Activated naive CD4-positive, alpha-beta T cell treated with anti-CD3 and anti-CD28 coated beads, Interleukin-2, amount 50 U/mL, for 72 hours (primary cell): ENCODE results near the gene OMA1. TPM values are rescaled to one million over a fixed set of nuclear protein-coding genes. Genes with fewer than 3 reads are reported as not detected.
"Not testable (repeated sequence)": the region's sequence is repeated elsewhere in the genome, so short reads cannot be mapped to it uniquely, and the experiment has no call there.

Experiments
- ATAC-seq, 2 donors: fragments of 150-1000 bp; cut with Tn5 transposase; 2 replicates each; pipeline ENCODE4 v1.10.0; 2021; ENCODE audit warnings: mild to moderate bottlenecking in 2 of 2, moderate library complexity in 2 of 2
- DNase-seq, 2 donors: peaks; one replicate each; pipeline ENCODE4 v3.0.0; 2021 to 2022; ENCODE audit warnings: low spot score in 2 of 2
- H3K27ac Mint-ChIP-seq, 2 donors: one replicate each; pipeline ENCODE4 v1.8.0; 2022; ENCODE audit warnings: mild to moderate bottlenecking in 2 of 2, mixed read lengths in 2 of 2
- H3K36me3 Mint-ChIP-seq, 2 donors: one replicate each; pipeline ENCODE4 v1.8.0; 2022; ENCODE audit warnings: mixed read lengths in 2 of 2
- H3K9me3 Mint-ChIP-seq, 2 donors: one replicate each; pipeline ENCODE4 v1.8.0; 2022; ENCODE audit warnings: mixed read lengths in 2 of 2
- total RNA-seq, 2 donors: library from RNA; stranded (reverse); gene quantifications; one replicate each; pipeline ENCODE4 v1.2.3, GENCODE V29; 2022

The OMA1 gene
- total RNA-seq = 10 to 100 TPM in 1 of 2 donors, 1 to 10 TPM in 1; 4.0 to 12.3 TPM

DNA sequence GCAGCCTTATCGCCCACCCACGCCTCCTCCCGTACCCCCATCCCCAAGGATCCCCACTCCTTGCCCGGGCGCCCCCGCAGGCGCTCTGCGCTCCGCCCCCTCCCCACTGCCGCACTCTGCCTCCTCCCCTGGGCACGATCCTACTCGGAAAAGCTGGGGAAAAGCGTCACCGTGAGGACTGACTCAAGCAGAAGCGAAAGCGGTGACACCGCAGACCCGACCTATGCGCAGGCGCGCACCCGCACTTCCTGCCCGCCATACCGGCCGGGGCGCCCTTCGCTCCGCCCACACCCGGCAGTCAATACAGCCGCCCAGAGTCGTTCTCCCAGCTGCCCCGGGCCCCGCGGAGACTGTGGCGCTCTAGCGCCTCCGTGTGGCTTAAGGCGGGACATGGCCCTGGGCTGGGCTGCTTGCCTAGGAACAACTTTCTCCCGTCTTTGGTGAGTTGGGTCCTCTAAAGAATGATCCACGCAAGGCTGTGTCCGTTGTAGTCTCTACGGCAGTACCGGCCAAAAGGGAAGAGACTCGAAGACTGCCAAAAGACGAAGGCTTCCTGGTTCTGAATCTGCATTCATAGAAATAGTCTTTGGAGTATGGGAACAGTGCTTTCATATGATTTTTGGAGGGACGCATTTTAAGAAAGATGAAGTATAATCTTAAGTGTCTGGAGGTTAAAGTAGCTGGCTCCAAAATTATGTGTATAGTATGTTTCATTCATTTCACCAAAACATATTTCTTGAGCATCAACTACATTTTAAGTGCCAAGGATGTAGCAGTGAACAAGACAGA is at the start of gene OMA1:
OMA1 (minus strand) TSS at position 207 of the 789 bp plus-strand sequence. CDS start 7,432 bp downstream, outside the sequence.
- Mint-ChIP-seq H3K36me3 (peaks cover 0 to 10% of the 10 kb centered on the region in 2 donors), H3K27ac (peak within 1 kb of the TSS; percentile 97 to 98), H3K9me3 (no peaks in the 10 kb centered on the region)
- peak; percentile 98 to 99 for DNase-seq
- peak; percentile 96 to 97 for ATAC-seq

DNA sequence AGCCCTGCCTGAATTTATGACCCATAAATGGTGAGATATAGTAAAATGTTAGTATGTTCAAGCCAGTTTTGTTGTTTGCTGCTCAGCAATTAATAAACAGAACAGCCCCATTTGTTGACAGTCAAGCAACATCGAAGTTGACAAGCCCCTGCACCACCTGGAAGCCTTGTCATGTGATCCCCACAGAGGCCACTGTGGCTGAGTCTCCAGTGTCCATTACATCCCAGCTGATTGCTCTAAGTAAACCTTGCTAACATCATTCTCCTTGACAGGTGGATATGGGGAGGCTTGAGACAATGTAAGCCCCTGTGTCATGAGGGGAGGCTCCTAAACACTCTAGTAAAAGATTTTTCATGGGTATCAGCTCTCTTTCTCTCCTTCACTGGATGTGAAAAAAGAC is 48.0 kb upstream of the OMA1 start:
- ATAC-seq = no peak
- Mint-ChIP-seq H3K36me3 (peaks cover 0 to 3% of the 10 kb centered on the region in 2 donors), H3K9me3 (peaks cover 4 to 10% of the 10 kb centered on the region in 2 donors), H3K27ac (no peak overlapping the region)
- DNase-seq = no peak

DNA sequence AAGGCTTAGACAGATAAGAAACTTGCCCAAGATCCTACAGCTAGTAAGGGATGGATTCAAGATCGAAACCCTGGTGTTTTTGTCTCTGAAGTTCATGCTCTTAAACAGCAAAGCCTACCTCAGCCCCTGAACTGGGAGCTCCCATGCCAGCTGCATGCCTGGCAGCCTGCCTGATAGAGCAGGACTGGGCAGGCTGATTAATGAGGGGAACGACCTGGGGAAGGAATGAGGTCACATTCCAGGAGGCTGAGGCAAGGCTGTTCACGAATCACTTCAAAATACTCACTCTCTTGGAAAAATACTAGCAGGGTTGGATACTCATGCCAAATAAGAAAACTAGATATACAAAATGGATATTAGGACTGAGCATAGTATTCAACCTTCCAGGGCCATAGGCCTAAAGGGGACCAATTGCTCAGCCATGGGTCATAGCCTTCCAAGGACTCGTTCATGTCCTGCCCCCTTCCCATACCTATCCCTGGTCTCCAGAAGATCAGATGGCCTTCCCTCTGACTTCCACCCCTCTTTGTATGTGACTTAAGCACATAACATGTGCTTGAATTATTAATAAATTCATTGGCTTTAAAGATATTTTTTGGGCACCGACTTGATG is 46.1 kb upstream of the OMA1 start:
- Mint-ChIP-seq H3K9me3 (peaks cover 0 to 5% of the 10 kb centered on the region in 2 donors), H3K36me3 (no peaks in the 10 kb centered on the region), H3K27ac (no peak overlapping the region)
- no peak for ATAC-seq
- no peak for DNase-seq

DNA sequence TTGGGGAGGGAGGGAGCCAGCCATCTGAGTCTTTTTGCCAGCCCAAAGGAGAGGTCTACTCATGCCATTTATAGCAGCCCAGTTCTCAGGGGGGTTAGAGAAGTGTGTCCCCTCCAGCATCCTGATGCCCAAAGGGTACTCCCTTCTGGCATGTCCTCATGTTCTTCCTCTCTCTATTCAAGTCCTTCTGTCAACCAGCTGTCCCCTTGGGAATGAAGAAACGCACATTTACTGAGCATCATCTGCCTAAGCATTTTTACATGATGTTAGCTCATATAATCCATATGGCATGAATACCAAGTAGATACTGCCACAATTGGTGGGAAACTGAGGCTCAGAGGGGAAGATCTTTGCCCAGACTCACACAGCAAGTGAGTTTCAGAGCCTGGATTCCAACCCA is 45.3 kb upstream of the OMA1 start:
- Mint-ChIP-seq H3K27ac (no peak overlapping the region), H3K9me3 (peaks cover 0 to 5% of the 10 kb centered on the region in 2 donors), H3K36me3 (no peaks in the 10 kb centered on the region)
- no peak for ATAC-seq
- no peak for DNase-seq

DNA sequence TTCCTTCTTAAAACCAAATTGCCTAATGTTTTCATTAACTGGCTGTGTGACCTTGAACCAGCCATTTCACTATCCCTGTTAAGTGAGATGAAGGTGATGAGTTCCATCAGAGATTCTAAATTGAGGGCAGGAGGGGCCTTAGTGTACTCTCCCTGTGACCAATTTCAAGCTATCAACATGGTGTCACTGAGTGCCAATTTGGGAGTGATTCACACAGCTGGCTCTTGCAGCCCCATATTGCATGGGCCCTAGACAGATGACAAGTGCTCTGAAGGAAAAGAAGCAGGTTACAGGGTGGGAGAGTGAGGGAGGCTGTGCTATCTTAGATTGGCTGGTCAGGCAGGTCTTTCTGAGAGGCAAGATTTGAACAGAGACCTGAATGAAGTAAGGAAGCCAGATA is 43.5 kb upstream of the OMA1 start:
- ATAC-seq (no peak), DNase-seq (no peak)
- H3K9me3 Mint-ChIP-seq = peaks cover 0 to 5% of the 10 kb centered on the region in 2 donors
- H3K27ac Mint-ChIP-seq = no peak overlapping the region
- no peaks in the 10 kb centered on the region for H3K36me3 Mint-ChIP-seq

DNA sequence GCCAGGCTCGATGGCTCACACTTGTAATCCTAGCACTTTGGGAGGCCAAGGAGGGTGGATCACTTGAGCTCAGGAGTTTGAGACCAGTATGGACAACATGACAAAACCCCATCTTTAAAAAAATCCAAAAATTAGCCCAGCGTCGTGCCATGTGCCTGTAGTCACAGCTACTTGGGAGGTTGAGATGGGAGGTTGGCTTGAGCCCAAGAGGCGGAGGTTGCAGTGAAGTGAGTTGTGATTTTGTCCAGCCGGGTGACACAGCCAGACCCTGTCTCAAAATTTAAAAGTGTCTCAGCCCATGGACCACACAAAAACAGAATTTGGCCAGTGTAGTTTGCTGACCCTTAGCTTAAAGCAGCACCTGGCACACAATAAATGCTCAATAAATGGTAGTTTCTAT is 41.9 kb upstream of the OMA1 start:
- no peak for ATAC-seq
- DNase-seq = no peak
- H3K36me3 Mint-ChIP-seq = no peaks in the 10 kb centered on the region
- H3K9me3 Mint-ChIP-seq = peaks cover 0 to 2% of the 10 kb centered on the region in 2 donors
- no peak overlapping the region for H3K27ac Mint-ChIP-seq

DNA sequence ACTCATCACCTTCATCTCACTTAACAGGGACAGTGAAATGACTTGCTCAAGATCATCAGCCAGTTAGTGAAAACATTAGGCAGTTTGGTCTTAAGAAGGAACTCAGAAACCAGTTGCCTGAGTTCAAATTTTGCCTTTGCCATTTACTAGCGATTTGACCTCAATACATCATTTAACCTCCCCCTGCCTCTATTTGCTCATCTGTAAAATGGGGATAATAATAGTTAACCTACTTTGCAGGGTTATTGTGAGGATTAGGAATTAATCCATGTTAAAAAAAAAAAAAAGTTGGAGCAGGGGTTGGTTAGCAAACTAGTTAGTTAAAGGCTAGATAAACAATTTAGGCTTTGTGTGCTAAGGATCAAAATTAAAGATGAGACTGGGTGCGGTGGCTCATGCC is 41.1 kb upstream of the OMA1 start:
- no peaks in the 10 kb centered on the region for H3K9me3 Mint-ChIP-seq
- no peak for DNase-seq
- H3K36me3 Mint-ChIP-seq = no peaks in the 10 kb centered on the region
- no peak overlapping the region for H3K27ac Mint-ChIP-seq
- ATAC-seq = no peak

DNA sequence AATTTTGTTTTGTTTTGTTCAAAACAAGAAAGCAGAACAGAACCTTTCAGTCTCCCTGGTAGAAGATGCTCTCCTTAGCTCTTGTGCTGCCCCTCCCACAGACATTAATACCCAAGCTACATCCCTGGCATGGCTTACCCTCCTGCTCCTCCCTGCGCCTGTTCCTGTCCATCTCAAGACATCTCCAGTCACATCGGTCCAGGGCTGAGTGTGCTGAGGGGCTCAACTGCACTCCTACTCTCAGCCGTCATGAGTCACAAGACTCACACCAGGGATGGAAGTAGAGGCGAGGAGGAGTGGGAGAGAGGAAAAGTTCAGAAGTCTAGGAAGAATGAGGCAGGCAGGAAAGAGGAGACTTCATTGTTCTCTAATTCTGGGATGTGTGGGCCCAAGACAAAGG is 39.7 kb upstream of the OMA1 start:
- H3K27ac Mint-ChIP-seq = no peak overlapping the region
- no peaks in the 10 kb centered on the region for H3K36me3 Mint-ChIP-seq
- no peak for ATAC-seq
- no peaks in the 10 kb centered on the region for H3K9me3 Mint-ChIP-seq
- DNase-seq = no peak

DNA sequence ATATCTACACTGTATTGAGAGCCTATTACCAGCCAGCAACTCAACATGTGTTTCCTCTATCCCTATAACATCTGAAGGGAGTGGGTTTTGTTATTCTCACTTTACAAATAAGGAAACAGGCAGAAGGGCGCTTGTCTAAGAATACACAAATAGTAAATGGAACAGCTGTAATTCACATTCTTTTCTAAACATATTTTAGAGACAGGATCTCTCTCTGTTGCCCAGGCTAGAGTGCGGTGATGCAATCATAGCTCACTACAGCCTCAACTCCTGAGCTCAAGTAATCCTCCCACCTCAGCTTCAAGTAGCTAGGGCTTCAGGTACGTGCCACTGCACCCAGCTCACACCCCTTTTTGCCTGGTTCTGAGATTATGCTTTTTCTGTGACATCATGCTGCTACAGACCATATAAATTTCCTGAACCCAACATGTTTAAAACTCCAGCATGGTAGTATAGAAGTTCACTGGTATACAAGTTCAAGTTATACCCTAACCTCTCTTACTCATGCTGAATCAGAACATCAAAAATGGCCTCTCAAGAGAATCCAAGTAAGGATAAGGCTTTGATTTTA is 39.1 kb upstream of the OMA1 start:
- DNase-seq = no peak
- Mint-ChIP-seq H3K36me3 (no peaks in the 10 kb centered on the region), H3K27ac (peak overlapping the region in 1 of 2 donors; percentile 61), H3K9me3 (no peaks in the 10 kb centered on the region)
- no peak for ATAC-seq

DNA sequence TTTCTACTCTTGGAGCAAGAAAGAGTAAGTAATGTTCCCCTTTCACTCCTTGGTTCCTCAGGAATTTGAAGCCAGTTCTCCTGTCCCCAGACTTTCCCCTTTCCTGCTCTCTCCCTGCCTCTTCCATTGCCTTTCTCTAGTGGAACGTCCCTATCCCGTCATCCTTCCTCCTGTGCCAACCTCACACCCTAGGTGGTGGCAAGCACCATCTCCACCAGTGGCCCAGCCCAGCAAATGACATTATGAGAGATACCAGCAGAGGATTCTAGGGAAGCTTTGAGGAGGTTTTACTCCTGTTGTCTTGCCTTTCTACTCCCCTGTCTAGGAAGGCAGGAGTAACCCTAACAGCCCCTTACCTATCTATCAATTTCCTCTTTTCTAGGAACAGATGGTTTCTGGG is 38.6 kb upstream of the OMA1 start:
- Mint-ChIP-seq H3K9me3 (no peaks in the 10 kb centered on the region), H3K27ac (peak overlapping the region in 1 of 2 donors; percentile 61), H3K36me3 (no peaks in the 10 kb centered on the region)
- no peak for DNase-seq
- ATAC-seq = no peak

DNA sequence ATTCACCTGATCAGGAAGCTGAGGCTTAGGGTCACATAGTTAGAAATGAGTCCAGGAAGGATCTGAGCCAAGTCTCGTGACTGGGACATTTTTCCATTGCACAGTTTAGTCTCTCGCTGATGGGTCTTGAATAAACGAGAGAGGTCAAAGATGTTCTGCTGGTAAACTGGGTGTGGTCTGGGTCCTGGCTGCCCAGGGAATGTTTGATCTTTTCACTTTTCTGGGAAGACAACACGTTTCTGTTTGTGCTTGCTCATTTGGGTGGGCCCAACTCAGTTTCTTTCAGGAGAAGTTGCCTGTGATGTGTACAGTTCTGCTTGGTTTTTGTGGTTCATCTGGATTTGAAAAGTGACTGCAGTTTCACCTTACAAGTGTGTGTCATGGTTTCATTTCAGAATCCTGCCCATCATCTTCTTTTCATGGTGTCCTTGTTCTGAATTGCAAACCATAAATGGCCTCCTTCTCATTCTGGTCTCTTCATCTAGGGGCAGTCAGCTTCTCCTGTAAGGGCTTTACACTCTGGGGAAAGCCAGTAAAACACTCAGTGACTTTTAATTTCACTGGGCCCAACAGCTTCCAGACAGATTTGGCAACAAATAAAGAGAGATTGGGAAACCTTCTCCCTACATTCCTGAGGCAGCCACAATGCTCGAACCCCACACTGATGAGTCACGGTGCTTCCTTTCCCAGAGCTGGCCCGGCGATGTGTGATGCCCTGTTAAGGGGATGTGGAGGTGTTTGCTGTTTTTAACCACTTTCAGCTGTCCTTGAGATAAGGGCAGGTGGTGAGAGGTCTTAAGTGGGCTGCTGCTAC is 37.8 kb upstream of the OMA1 start:
- DNase-seq (no peak), ATAC-seq (peak; percentile 83 to 89)
- H3K36me3 Mint-ChIP-seq = no peaks in the 10 kb centered on the region
- no peaks in the 10 kb centered on the region for H3K9me3 Mint-ChIP-seq
- H3K27ac Mint-ChIP-seq = peak overlapping the region in 1 of 2 donors; percentile 61

DNA sequence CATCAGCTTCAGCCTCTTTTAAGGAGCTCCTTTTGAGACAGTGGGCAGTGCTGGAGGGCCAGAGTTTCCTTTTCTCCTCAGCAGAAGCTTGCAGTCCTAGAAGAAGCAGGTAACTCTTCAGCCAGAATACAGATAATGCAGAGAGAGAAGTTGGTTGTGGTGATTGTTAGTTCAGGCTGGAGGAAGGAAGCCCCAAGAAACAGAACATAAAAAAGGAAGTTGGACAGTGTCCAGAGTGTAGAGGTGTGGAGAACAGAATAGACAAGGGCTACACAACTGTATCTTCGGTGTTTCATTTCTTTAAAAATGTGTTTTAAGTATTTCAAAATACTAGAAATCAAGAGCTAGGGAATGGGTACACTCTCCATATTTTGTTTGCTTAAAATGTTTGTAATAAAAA is 37.0 kb upstream of the OMA1 start:
- Mint-ChIP-seq H3K9me3 (no peaks in the 10 kb centered on the region), H3K27ac (no peak overlapping the region), H3K36me3 (no peaks in the 10 kb centered on the region)
- DNase-seq (no peak), ATAC-seq (no peak)

DNA sequence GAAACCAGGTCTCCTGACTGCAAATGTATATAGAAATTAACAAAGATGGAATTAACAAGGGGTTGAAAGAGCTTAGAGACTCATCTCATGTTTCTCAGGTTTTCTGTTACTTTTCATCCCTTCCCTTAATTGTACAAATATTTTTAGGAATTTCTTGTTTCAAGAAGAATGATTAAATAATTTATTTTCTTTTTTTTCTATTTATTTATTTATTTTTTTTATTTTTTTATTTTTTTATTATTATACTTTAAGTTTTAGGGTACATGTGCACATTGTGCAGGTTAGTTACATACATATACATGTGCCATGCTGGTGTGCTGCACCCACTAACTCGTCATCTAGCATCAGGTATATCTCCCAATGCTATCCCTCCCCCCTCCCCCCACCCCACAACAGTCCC is 35.6 kb upstream of the OMA1 start:
- H3K9me3 Mint-ChIP-seq, H3K27ac Mint-ChIP-seq, H3K36me3 Mint-ChIP-seq, ATAC-seq, DNase-seq: not testable (repeated sequence)

DNA sequence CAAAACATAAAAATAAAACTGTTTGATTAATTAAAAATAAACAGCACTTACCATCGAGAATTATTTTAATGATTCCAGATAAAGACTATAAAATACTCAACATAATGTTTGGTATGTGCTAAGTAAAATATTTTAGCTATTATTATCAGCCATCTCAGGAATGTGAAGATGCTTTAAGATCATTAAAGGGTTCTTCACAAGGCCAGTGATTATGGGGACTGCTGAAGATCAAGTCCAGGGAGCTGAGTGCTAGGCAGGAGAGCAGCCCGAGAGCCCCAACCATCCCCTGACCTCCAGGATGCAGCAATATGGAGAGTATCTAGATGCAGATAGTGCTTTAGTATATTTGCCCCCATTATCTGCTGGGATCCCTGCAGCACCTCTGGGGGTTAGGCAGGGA is 35.1 kb upstream of the OMA1 start:
- ATAC-seq (no peak), DNase-seq (no peak)
- peaks cover 0 to 7% of the 10 kb centered on the region in 2 donors for H3K36me3 Mint-ChIP-seq
- no peaks in the 10 kb centered on the region for H3K9me3 Mint-ChIP-seq
- H3K27ac Mint-ChIP-seq = no peak overlapping the region

DNA sequence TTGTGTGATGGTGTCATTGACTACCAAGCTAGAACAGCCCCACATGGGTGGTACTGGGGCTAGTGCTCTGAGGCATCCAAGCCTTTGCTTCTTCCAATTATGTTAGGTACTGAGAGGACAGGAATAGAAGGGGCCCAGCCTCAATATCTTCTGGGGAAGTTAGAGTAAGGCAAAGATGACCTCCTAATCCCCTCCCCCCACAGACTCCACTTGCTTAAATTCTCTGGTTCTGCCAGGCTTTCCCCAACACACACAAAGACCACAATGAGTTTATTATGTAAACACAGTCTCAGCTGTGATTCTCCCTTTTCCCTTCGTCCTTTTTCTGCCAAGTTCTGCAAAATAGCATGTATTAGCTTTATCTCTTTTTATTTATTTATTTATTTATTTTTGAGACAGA is 33.7 kb upstream of the OMA1 start:
- ATAC-seq = no peak

DNA sequence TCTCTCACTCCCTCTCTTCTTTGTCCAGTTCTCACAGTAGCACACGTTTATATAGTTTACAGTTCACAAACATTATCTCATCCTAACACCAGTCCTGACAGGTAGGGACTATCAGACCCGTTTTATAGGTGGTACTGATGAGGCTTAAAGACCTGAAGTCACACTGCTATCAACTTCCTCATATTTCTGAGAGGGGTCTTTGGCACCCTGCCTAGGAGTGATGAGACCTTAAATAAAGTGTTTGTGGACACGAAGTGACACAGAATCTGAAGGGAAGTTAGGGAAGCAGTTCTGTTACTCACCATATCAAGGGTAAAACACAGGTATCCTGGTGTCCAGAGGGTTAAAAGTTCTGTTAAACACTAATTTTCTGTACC is 31.1 kb upstream of the OMA1 start:
- ATAC-seq (no peak), DNase-seq (no peak)
- Mint-ChIP-seq H3K27ac (peak overlapping the region in 1 of 2 donors; percentile 47), H3K36me3 (peaks cover 5 to 12% of the 10 kb centered on the region in 2 donors), H3K9me3 (no peaks in the 10 kb centered on the region)

More for the DNA sequence above, 33.7 kb upstream of the OMA1 start:
- DNase-seq = no peak
- peaks cover 5 to 12% of the 10 kb centered on the region in 2 donors for H3K36me3 Mint-ChIP-seq
- no peaks in the 10 kb centered on the region for H3K9me3 Mint-ChIP-seq
- H3K27ac Mint-ChIP-seq = no peak overlapping the region
